HTERT RPE-1 (cell line): Measurements from ENCODE around the gene NKAPL.
"Not testable (repeated sequence)": the region's sequence is repeated elsewhere in the genome, so short reads cannot be mapped to it uniquely, and the experiment has no call there.

Experiments used
- in situ Hi-C: fragments of 300-500 bp; cut with MboI; formaldehyde crosslinking; loops from 4 replicates; pipeline ENCODE4 v1.14.3; 2020; ENCODE audit warnings: low sequenced_read_pairs

Gene NKAPL

DNA sequence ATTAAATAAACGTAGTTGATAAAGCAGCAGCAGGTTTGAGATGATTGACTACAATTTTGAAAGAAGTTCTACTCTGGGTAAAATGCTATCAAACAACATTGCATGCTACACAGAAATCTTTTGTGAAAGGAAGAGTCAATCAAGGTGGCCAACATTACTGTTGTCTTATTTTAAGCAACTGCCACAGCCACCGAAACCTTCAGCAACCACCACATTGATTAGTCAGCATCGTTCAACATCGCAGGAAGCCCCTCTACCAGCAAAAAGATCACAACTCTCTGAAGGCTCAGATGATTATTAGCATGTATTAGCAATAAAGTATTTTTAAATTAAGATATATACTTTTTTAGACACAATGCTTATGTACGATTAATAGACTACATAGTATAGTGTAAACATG, 36.2 kb downstream of the NKAPL start:
- in situ Hi-C loops, result no loop called here

DNA sequence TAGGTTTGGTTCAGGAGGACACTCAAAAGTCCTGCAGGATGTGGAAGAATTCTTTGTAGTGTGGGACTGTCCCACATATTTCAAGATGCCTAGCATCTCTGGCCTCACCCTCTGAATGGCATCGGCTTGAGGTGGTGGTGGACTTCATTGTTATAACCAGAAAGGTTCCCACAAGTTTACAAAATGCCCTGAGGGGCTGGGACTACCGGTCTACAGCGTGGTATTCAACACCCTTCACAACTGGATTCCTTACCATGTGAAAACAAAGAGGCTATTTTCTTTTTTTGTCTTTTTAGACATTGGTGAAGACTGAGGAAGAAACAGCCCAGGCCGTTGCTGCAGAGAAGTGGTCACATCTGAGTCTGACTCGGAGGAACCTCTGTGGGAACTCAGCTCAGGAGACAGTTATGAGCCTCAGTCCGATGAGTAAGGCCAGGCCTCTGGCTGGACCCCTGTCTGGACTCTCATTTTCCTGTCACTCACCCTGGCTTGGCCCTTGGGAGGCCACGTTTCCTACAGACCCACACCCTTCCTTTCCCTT, 37.5 kb downstream of the NKAPL start:
- in situ Hi-C loops, result no loop called here

GRCh38 chr6:28303570-28303969, 44.5 kb downstream of the NKAPL start:
- in situ Hi-C loops, result no loop called here

- in situ Hi-C loops, result not testable (repeated sequence)
Observed at GRCh38 chr6:28306363-28306762, 47.3 kb downstream of the NKAPL start.
